GM19023 (cell line): Measurements from ENCODE around the gene TMEM82.

ENCODE experiments used
- ATAC-seq: cut with Tn5 transposase; IDR thresholded peaks from one replicate; pipeline ENCODE4 v1.9.1; 2021; ENCODE audit warnings: mild to moderate bottlenecking, moderate library complexity; ENCODE audit not compliant: unreplicated experiment

Gene TMEM82

DNA sequence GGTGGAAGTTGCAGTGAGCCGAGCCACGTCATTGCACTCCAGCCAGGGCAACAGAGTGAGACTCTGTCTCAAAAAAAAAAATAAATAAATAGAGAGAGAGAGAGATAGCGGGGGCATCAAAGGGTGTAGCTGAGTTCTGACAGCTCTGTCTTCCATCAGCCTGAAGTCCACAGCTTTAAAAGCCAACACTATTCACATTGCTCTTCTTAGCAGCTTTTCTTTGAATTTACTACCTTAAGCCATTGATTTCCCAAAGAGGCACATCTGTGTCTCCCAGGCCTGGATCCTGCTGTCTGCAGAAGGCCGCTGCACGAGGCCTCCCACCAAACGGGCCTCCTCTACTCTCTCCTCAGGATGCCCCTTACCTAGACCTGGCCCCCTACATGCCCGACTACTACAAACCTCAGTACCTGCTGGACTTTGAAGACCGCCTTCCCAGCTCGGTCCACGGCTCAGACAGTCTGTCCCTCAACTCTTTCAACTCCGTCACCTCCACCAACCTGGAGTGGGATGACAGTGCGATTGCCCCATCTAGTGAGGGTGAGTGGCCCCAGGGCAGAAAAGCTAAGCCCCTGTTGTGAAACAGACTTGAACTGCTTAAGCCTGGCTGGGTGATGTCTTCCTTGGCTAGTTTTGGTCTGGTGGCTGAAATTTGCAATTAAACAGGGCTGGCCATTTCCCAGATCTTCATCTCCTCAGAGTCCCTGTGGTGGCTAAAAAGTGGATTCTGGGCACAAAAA is 22.7 kb upstream of the TMEM82 start:
- no peak for ATAC-seq

DNA sequence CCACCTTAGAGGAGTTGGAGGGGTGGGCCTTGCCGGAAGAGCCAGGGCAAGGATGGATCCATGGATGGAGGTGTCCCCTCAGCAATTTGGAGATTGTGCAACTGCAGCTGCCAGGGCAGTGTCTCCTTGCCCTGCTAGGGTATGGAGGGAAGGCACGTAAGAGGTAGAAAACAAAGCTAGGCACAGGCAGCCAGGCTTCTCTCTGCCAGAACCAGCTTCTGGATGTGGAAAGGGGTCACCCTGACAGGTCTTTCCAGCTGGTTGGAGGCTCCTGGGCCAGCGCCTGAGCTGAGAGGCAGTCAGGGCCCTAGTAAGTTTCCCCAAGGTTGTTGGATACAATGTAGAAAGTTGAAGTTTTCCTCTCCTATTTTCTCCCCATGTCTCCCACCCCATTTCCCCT is 21.4 kb upstream of the TMEM82 start:
- ATAC-seq, result no peak

- ATAC-seq, result no peak
These were observed 19.9 kb upstream of the TMEM82 start for GRCh38 chr1:15722411-15722810.

- no peak for ATAC-seq
These were observed 19.3 kb upstream of the TMEM82 start for GRCh38 chr1:15722836-15723532.

DNA sequence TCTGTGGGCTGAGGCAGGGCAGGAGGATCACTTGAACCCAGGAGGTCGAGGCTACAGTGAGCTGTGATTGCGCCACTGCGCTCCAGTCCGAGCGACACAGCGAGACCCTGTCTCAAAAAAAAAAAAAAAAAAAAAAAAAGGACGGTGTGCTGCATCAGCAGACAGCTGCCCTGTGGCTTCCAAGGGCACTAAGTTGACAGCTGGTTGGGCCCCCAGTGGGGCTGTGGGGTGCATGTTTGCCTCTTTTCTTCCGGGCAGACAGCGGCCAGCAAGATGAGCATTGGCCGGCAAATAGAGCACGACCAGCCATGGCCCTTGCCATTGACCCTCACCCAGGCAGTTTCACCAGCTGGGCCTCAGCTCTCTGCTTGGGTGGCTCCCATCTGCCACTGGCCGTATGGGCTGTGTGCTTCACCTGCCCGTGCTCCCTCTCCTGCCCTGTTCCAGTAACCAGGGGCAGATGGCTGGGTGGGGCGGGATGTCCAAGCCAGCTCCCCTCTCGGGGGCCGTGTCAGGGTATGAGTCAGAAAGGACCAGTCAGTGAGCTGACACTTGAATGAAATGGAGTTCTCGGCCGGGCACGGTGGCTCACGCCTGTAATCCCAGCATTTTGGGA is 18.6 kb upstream of the TMEM82 start:
- ATAC-seq, result no peak

DNA sequence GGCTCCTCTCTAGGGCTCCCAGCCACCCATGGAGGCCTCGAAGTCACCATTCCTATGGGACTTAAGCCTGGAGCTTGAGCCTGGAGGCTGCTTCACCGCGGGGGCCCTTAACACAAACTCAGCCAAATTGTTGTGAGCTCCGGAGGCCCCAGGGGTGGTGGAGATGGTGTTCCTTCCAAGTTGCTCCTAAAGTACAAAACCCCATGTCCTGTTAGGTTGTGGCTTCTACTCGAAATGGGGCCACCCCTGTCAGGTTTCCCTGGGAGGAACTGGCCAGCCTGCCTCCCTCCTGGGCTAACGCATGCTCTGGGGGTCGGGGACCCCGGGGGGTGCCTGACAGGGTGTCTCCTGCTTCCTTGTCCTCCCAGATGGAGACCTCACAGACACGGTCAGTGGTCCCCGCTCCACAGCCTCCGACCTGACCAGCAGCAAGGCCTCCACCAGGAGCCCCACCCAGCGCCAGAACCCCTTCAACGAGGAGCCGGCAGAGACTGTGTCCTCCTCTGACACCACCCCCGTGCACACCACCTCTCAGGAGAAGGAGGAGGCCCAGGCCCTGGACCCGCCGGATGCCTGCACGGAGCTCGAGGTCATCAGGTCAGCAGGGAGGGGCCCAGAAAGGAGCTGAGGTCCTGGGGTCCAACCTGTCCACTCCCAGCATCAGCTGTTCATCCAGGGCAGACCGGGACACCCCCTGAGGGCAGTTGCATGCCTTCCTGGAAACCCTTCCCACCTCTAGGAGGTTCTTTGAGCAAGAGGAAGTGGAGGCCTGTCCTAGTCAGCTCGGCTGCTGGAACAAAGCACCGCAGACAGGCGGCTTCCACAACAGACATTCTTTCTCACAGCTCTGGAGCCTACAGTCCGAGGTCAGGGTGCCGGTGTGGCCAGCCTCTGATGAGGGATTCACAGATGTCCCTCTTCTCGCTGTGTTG is 17.1 kb upstream of the TMEM82 start:
- ATAC-seq, result no peak

DNA sequence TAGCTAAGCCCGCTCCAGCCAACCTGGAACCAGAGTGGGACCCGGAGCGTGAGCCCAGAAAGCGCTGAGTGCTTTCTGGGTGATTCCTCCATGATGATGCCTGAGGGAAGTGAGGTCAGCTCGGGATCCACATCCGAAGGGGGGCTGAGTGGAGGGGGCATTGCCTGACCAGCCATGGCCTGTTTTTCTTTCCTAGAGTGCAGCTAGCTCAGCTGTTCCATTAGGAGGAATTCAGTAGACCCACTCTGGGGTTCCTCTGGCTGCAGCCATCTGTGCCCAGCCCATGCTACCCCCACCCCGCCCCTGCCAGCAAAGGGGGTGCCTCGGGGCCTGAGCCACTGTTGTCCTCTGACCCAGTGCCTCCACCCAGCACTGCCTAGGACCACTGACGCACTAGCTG is 15.8 kb upstream of the TMEM82 start:
- no peak for ATAC-seq

DNA sequence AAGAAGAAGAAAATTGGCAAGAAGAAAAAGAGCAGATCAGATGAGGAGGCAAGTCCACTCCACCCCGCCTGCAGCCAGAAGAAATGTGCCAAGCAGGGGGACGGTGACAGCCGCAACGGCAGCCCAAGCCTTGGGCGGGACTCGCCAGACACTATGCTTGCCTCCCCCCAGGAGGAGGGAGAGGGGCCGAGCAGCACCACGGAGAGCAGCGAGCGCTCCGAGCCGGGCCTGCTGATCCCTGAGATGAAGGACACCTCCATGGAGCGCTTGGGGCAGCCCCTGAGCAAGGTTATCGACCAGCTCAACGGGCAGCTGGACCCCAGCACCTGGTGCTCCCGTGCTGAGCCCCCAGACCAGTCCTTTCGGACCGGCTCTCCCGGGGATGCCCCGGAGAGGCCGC is 15.3 kb upstream of the TMEM82 start:
- no peak for ATAC-seq

GRCh38 chr1:15727424-15727823 is 14.9 kb upstream of the TMEM82 start:
- ATAC-seq, result no peak

- ATAC-seq, result no peak
These were observed 14.3 kb upstream of the TMEM82 start for GRCh38 chr1:15727866-15728534.

GRCh38 chr1:15728937-15729657 is 13.2 kb upstream of the TMEM82 start:
- ATAC-seq, result no peak

DNA sequence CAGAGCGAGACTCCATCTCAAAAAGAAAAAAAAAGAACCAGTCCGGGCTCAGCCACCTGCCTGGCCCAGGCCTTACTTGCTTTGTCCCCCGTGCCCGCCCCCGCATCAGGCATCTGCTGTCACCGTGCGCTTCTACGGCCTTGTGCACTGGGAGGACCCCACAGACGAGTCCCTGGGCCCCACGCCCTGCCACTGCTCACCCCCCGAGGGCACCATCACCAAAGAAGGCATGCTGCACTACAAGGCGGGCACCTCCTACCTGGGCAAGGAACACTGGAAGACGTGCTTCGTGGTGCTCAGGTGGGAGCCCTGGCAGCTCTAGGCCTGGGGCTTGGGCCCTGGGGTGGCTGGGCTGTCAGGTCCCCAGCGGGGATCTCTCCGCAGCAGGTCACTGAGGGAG is 11.9 kb upstream of the TMEM82 start:
- ATAC-seq, result no peak

- ATAC-seq, result no peak
These were observed 11.4 kb upstream of the TMEM82 start for GRCh38 chr1:15730936-15731335.

DNA sequence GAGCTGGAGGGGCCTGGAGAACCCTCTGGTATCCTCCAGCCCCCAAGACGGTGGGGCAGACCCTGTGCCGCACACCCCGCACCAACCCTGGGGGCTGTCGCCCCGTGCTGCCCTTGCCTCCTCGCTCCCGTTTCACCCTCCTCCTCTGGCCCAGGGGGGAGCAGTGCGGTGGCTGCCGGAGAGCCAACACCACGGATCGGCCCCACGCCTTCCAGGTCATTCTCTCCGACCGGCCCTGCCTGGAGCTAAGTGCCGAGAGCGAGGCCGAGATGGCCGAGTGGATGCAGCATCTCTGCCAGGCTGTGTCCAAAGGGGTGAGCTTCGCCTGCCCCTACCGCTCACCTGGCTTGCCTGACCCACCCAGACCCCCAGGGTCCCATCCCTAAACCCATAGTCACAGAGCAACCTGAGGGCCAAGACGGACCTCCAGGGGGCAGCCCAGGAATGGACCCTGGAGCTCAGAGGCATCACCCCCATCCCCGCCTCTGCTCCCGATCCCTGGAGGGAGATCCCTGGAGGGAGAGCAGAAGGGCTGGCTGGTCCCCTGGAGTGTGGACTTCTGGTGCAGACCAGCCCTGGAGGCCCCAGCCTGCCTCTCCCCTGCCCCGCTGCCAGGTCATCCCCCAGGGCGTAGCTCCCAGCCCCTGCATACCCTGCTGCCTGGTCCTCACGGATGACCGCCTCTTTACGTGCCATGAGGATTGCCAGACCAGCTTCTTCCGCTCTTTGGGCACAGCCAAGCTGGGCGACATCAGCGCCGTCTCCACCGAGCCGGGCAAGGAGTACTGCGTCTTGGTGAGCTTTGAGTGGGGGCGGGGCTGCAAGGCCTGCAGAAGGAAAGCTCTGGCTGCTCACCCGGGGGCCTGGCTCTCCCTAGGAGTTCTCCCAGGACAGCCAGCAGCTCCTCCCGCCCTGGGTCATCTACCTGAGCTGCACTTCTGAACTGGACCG is 10.3 kb upstream of the TMEM82 start:
- ATAC-seq, result no peak

GRCh38 chr1:15732686-15733081 is 9.6 kb upstream of the TMEM82 start:
- no peak for ATAC-seq

GRCh38 chr1:15733218-15733725 is 9.0 kb upstream of the TMEM82 start:
- ATAC-seq, result no peak

DNA sequence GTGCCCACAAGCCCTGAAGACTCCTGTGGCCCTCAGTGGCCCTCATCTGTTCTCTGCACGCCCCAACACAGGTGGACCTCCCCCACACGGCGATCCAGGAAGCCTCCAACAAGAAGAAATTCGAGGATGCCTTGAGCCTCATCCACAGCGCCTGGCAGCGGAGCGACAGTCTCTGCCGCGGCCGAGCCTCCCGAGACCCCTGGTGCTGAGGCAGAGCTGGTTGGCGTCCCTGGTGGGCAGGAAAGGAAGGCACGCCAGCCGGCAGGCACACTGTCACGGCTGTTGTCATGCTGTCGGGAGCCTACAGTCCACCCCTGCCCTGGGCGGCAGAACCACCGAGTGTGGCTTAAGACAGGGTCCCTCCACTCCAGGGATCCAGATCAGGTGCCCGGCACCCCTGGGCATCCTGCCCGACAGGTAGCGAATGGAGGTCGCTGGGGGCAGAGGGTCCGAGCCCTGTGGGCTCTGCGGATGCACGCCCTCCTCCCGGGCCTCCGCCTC is 8.5 kb upstream of the TMEM82 start:
- no peak for ATAC-seq

DNA sequence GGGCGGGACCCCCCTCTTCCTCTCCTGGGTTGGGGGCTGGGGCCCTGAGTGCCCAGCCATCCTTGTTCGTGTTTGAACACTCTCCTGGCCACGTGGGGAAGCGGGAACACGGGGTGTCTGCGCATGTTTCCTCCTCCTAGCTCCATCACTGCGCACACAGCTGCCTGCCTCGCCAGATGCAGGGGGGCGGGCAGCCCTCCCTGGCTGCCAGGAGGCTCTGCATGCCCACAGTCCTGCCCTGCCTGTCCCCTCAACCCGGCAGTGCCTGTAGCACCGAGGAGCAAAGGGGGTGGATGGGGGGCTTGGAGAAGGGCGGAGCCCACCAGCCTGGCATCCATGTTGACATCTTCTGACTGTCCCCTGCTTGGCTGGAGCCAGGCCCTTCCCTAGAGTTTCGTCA is 8.0 kb upstream of the TMEM82 start:
- no peak for ATAC-seq
